Ramos (cell line): ENCODE data around the gene FAM131C.
"Not testable (repeated sequence)": the region's sequence is repeated elsewhere in the genome, so short reads cannot be mapped to it uniquely, and the experiment has no call there.

Experiments used
- in situ Hi-C: fragments of 300-500 bp; cut with MboI; formaldehyde crosslinking; loops from one replicate; pipeline ENCODE4 v1.14.3; 2022; ENCODE audit warnings: low sequenced_read_pairs; ENCODE audit not compliant: unreplicated experiment

Gene FAM131C

GRCh38 chr1:16043521-16043920, 29.9 kb downstream of the FAM131C start, which contains the start of gene CLCNKB:
Gene CLCNKB, plus strand, starts transcription at chr1:16043782. Its CDS starts 711 bp downstream, at chr1:16044493.
- in situ Hi-C loops, result no loop called here

- in situ Hi-C loops, result not testable (repeated sequence)
Measured at GRCh38 chr1:16042654-16043053, 30.8 kb downstream of the FAM131C start.

DNA sequence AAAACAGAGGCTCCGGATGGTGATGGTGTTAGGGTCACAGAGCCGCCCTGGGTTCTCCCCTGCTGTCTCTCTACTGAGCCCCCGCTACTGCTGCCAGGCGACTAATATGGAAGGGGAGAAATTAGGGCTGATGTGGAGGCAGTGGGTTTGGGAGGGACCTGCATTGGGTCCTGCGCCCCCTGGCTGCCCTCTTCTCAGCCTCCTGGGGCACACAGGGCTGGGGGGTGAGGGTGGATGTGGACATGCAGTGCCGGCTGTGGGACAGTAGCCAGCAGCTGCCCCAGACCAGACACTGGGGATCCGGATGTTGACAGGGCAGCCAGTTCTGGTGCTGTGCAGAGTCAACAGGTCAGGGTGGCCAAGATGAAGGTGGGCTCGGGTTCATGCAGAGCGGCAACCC, 31.4 kb downstream of the FAM131C start:
- in situ Hi-C loops, result no loop called here

GRCh38 chr1:16041200-16041599, 32.3 kb downstream of the FAM131C start:
- in situ Hi-C loops, result no loop called here

DNA sequence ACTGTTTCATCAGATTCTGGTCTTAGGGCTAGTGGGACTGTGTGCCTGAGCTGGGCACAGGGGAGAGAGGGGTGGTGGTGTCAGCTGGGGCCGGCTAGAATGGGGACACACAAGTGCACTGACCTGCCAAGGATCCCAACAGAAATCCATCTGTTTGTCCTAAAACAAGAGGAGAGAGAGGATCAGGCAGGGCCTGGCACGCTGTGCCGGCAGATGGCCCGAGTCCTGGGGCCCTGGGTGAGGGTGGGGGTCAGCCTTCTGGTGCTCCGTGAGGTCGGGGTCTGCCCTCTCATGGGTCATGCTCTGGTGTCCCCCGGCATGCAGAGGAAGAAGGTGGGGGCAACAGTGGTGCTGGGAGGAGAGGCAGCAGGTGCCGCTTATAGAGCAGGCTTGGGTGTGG, 33.6 kb downstream of the FAM131C start:
- in situ Hi-C loops, result not testable (repeated sequence)

- in situ Hi-C loops, result no loop called here
Measured at GRCh38 chr1:16038620-16038912, 34.9 kb downstream of the FAM131C start.

DNA sequence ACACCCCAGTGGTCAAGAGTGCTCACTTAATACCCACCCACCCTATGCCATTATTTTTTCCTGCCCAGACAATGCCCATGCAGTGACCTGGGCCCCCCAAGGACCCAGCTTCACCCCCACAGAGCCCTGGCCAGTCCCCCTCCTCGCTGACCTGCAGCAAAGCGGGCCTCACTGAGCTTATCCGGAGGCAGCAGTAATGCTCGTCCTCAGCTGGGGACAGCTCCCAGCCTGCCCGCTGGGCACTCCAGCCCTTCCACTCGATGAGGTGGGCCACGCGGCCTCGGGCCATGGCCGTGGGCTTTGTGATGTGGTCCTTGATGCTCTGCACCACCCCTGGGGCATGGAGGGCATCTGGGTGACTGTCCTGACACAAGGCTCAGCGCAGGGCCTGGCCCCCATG, 37.0 kb downstream of the FAM131C start:
- in situ Hi-C loops, result not testable (repeated sequence)

- in situ Hi-C loops, result not testable (repeated sequence)
Measured at GRCh38 chr1:16033103-16033632, 40.3 kb downstream of the FAM131C start.

DNA sequence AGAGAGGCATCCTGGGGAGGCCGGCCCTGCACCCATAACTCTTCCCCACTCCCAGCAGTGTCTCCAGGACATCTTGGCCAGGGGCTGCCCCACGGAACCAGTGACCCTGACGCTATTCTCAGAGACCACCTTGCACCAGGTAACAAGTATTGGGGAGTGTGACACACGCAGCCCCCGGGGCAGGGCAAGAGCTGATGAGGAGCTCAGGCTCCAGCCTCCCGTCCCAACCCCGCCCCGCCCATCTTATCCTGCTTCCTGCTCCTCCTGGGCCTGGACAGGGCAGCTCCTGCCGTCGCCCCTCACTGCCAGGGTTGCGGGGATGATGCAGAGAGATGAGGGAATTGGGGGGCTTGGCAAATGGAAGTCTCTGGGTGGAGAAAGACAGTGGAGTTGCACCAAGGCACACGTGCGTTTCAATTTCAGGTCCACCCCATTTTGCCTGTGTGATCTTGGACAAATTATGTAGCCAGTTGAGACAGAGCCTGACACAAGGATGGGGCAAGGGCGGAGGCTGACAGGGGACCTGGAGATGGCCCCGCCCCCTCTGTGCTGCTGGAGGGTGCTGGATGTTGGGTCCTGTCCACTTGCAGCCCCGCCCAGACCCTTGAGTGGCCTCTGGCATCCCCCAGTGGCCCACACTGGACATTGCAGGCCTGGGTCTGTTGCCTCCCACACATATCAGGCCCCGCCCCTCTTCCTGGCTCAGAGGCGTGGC, 40.9 kb downstream of the FAM131C start:
- in situ Hi-C loops, result no loop called here

DNA sequence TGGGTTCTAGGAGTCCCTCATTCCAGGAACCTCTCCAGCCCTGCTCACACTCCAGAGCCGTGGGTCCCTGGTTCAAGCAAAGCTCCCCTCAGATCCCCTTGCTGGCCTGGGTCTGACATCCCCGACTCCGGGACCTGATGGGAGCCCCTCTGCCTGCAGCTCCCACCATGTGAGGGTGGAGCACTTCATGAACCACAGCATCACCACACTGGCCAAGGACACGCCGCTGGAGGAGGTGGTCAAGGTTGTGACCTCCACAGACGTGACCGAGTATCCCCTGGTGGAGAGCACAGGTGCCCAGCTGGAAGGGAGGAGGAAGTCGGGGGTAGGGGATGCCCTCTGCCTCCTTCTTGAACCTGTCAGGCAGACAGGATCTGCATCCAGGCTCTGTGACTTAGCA, 41.9 kb downstream of the FAM131C start:
- in situ Hi-C loops, result no loop called here

DNA sequence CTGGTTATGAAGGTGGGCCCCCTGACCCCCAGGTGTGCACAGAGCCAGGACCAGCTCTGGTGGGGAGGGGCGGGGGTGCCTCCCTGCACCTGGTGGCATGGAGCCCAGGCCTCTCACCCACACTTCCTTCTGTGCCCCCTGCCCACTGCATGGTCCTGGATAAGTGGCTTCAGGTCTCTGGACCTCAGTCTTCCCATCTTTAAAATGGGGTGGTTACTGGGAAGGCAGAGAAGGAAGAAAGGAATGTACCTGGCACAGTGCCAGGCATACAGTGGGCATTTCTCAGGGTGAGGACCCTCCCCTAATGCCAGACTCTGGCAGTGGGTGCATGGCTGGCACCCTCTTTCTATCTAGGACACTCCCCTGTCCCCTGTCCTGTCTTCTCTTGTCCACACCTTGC, 44.2 kb downstream of the FAM131C start:
- in situ Hi-C loops, result no loop called here

DNA sequence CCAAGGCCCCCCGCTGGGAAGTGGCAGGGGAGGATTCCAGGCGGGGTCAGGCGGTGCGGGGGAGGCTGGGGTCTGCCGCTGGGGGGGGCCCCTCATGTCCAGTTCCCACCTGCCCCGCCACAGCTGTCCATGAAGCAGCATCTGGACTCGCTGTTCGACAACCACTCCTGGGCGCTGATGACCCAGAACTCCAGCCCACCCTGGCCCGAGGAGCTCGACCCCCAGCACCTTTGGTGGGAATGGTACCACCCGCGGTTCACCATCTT, 44.5 kb downstream of the FAM131C start:
- in situ Hi-C loops, result not testable (repeated sequence)

- in situ Hi-C loops, result no loop called here
Measured at GRCh38 chr1:16028237-16029002, 45.0 kb downstream of the FAM131C start.

DNA sequence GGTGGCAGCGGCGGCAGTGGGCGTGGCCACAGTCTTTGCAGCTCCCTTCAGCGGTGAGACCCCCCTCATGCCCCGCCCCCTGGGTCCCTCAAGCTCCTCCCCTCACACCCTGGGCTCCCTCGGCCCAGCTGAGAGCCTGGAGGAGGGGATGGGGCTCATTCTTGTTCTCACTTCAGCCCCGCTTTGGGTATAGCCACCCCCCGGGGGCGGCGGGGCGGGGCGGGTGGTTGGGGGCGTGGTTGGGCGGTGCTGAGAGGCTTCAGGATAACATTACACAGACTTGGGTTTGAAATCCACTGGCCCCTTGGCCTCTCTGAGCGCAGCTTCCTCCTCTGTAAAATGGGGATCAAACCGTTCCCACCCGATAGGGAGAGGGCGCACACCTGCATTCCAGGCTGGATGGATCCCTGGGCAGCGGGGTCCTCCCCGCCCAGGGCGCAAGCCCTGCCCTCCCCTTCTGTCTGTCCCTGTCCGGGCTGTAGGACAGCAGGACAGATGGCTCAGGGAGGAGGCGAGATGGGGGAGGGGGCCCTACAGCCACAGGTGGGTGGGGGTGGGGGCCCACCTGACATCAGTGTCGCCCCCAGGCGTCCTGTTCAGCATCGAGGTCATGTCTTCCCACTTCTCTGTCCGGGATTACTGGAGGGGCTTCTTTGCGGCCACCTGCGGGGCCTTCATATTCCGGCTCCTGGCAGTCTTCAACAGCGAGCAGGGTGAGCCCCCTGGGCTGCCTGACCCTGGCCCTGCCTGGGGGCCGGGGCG, 46.5 kb downstream of the FAM131C start:
- in situ Hi-C loops, result no loop called here

DNA sequence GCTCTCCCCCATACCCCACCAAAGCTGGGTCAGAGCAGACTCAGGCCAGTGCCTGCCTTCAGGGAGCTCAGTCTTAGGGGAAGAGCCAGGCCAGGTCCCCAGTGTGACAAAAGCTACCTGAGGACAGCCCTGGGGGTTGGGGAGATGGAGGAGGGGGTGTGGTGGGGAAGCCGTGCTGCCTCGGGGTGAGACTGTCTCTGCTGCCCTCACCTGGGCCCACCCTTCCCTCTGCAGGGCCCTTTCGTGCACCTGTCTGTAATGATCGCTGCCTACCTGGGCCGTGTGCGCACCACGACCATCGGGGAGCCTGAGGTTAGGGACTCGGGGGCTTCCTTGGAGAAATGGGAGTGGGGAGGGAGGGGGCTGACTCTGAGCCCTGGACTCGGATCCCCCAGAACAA, 47.1 kb downstream of the FAM131C start:
- in situ Hi-C loops, result not testable (repeated sequence)

GRCh38 chr1:16023050-16023653, 50.3 kb downstream of the FAM131C start:
- in situ Hi-C loops, result no loop called here

DNA sequence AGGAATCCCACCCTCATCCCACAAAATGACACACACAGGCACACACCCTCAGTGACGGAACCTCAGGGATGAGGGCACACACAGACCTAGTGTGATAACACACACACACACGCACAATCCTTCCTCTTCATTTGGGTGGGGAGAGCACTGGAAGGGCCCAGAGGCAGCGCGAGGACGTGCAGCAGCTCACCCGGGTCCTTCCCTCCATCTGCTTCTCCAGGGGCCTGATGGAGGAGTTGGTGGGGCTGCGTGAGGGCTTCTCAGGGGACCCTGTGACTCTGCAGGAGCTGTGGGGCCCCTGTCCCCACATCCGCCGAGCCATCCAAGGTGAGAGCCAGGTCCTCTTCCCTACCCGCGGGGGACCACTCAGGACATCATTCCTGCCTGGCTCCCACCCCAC, 51.1 kb downstream of the FAM131C start:
- in situ Hi-C loops, result no loop called here

DNA sequence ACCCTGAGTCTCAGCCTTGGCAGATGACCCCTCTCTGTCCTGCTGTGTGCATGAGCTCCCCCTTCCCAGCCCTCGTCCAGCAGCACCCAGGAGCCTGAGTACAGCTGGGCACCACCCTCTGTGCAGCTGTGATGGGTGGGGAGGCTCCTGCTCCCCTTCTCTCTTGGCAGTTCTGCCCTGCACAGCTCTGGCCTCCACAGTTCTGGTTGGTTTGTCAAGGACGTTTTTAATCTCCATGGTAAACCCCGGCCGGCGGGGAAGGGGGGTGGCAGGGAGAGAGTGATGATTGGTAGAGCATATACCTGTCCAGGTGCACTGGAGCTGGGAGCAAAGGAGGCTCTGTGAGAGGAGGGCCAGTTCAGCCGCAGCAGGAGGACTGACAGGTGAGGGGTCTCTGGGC, 51.8 kb downstream of the FAM131C start, which contains the start of gene CLCNKA:
TSS of gene CLCNKA (plus strand) at position 356 of the 400 bp plus-strand sequence. CDS start 584 bp downstream, outside the sequence.
- in situ Hi-C loops, result no loop called here

DNA sequence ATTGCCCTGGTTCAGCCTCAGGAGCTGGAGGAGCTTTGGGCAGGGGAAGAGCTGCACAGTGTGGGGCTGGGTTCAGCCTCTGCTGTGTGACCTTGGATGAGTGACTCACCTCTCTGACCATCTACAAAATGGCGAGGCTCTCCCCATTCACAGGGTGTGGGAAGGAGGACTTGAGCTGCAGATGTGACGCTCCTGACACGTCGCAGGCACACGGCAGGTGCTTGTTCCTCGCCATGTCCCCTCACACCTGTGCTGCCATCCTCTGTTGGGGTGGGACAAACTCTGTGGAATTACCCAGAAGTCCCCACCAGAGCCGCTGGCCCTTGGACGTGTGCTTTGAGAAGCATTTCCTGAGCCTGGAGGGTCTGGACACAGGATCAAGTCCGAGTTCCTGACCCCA, 52.6 kb downstream of the FAM131C start:
- in situ Hi-C loops, result not testable (repeated sequence)

DNA sequence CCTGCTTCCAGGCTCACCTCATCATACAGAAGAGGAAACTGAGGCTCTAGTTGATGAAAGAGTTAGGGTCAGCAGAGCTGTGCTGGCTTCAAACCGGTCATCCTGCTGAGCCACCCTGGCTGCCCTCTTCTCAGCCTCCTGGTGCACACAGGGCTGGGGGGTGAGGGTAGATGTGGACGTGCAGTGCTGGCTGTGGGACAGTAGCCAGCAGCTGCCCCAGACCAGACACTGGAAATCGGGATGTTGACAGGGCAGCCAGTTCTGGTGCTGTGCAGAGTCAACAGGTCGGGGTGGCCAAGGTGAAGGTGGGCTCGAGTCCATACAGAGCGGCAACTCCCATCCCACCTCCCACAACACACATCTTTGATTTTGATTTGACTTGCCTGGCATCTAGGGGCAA, 53.1 kb downstream of the FAM131C start:
- in situ Hi-C loops, result no loop called here
